ENCODE results near the gene PLEKHG4. TPM values are rescaled to one million over a fixed set of nuclear protein-coding genes. Genes with fewer than 3 reads are reported as not detected.

Gene PLEKHG4
- total RNA-seq, 1 experiment from 2014 or later, result 5.9 TPM

- TF ChIP-seq, protein P1, sequence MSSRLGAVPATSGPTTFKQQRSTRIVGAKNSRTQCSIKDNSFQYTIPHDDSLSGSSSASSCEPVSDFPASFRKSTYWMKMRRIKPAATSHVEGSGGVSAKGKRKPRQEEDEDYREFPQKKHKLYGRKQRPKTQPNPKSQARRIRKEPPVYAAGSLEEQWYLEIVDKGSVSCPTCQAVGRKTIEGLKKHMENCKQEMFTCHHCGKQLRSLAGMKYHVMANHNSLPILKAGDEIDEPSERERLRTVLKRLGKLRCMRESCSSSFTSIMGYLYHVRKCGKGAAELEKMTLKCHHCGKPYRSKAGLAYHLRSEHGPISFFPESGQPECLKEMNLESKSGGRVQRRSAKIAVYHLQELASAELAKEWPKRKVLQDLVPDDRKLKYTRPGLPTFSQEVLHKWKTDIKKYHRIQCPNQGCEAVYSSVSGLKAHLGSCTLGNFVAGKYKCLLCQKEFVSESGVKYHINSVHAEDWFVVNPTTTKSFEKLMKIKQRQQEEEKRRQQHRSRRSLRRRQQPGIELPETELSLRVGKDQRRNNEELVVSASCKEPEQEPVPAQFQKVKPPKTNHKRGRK (CRISPR knock-in tag; IDR thresholded peaks at IDR 0.05; ENCODE audit: borderline replicate concordance), result no peak
- TF ChIP-seq, protein P2, sequence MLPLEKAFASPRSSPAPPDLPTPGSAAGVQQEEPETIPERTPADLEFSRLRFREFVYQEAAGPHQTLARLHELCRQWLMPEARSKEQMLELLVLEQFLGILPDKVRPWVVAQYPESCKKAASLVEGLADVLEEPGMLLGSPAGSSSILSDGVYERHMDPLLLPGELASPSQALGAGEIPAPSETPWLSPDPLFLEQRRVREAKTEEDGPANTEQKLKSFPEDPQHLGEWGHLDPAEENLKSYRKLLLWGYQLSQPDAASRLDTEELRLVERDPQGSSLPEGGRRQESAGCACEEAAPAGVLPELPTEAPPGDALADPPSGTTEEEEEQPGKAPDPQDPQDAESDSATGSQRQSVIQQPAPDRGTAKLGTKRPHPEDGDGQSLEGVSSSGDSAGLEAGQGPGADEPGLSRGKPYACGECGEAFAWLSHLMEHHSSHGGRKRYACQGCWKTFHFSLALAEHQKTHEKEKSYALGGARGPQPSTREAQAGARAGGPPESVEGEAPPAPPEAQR (CRISPR knock-in tag; IDR thresholded peaks at IDR 0.05), result no peak
- TF ChIP-seq, protein P3, sequence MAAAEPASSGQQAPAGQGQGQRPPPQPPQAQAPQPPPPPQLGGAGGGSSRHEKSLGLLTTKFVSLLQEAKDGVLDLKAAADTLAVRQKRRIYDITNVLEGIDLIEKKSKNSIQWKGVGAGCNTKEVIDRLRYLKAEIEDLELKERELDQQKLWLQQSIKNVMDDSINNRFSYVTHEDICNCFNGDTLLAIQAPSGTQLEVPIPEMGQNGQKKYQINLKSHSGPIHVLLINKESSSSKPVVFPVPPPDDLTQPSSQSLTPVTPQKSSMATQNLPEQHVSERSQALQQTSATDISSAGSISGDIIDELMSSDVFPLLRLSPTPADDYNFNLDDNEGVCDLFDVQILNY (CRISPR knock-in tag; IDR thresholded peaks at IDR 0.05), result 0 out of 2 replicates have a peak, but pooled peaks have one; percentile 72
- TF ChIP-seq USF1 (CRISPR knock-in tag; IDR thresholded peaks at IDR 0.05), result peak; percentile 94
These were observed 33.1 kb upstream of the PLEKHG4 start (continued) for GRCh38 chr16:67246081-67246755.

- CTCF ChIA-PET, result interaction anchor here (0.5 to 5.0 kb wide), 51 partner anchors 8 to 337 kb away, joined by 3 to 57 read pairs (median 5); partner anchors contain the start of genes ATP6V0D1, B3GNT9, CES3 and ELMO3
These were observed 32.6 kb upstream of the PLEKHG4 start for GRCh38 chr16:67246756-67247191.

More at GRCh38 chr16:67246756-67247191, 32.6 kb upstream of the PLEKHG4 start:
- peak; percentile 14; the same call in 1 of the 2 replicates for TF ChIP-seq ETV6 (CRISPR knock-in tag; IDR thresholded peaks at IDR 0.05)
- peak; percentile 10; the same call in 1 of the 2 replicates for TF ChIP-seq TP53 (CRISPR knock-in tag; IDR thresholded peaks at IDR 0.05)
- TF ChIP-seq ZNF232 (CRISPR knock-in tag; IDR thresholded peaks at IDR 0.05), result peak; percentile 45; the same call in 1 of the 2 replicates
- peak; percentile 55; the same call in 1 of the 2 replicates for TF ChIP-seq FOXK1 (CRISPR knock-in tag; IDR thresholded peaks at IDR 0.05)
- TF ChIP-seq PRDM15 (CRISPR knock-in tag; IDR thresholded peaks at IDR 0.05), result 0 out of 2 replicates have a peak, but pooled peaks have one; percentile 3
- no peak for TF ChIP-seq ATF1 (CRISPR knock-in tag; IDR thresholded peaks at IDR 0.05)
- TF ChIP-seq, protein P4, sequence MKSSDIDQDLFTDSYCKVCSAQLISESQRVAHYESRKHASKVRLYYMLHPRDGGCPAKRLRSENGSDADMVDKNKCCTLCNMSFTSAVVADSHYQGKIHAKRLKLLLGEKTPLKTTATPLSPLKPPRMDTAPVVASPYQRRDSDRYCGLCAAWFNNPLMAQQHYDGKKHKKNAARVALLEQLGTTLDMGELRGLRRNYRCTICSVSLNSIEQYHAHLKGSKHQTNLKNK (CRISPR knock-in tag; IDR thresholded peaks at IDR 0.05), result no peak
- no peak for TF ChIP-seq IRF2 (CRISPR knock-in tag; IDR thresholded peaks at IDR 0.05; ENCODE audit: borderline replicate concordance, low read depth)
- TF ChIP-seq, protein P5, sequence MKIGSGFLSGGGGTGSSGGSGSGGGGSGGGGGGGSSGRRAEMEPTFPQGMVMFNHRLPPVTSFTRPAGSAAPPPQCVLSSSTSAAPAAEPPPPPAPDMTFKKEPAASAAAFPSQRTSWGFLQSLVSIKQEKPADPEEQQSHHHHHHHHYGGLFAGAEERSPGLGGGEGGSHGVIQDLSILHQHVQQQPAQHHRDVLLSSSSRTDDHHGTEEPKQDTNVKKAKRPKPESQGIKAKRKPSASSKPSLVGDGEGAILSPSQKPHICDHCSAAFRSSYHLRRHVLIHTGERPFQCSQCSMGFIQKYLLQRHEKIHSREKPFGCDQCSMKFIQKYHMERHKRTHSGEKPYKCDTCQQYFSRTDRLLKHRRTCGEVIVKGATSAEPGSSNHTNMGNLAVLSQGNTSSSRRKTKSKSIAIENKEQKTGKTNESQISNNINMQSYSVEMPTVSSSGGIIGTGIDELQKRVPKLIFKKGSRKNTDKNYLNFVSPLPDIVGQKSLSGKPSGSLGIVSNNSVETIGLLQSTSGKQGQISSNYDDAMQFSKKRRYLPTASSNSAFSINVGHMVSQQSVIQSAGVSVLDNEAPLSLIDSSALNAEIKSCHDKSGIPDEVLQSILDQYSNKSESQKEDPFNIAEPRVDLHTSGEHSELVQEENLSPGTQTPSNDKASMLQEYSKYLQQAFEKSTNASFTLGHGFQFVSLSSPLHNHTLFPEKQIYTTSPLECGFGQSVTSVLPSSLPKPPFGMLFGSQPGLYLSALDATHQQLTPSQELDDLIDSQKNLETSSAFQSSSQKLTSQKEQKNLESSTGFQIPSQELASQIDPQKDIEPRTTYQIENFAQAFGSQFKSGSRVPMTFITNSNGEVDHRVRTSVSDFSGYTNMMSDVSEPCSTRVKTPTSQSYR (CRISPR knock-in tag; IDR thresholded peaks at IDR 0.05), result 0 out of 2 replicates have a peak, but pooled peaks have one; percentile 29
- Mint-ChIP-seq H3K36me3 (no peaks in the 10 kb centered on the region), H3K27me3 (ENCODE audit: low read depth) (peaks cover 38% of the 10 kb centered on the region), H3K4me3 (peak overlapping the region; percentile 89), H3K9me3 (no peaks in the 10 kb centered on the region), H3K27ac (peak overlapping the region; percentile 85), H3K4me1 (peaks cover 35% of the 10 kb centered on the region)
- POLR2A ChIA-PET, result interaction anchor here (0.6 to 3.2 kb wide), 10 partner anchors 9 to 286 kb away, joined by 3 to 26 read pairs (median 4); partner anchors contain the start of genes CES3 and TMEM208
- DNase-seq (ENCODE audit: low spot score) (peak; percentile 97), ATAC-seq (peak; percentile 78)
